HUES6 (cell line): ENCODE results near the gene CLEC11A.
"Not testable (repeated sequence)": the region's sequence is repeated elsewhere in the genome, so short reads cannot be mapped to it uniquely, and the experiment has no call there.

ENCODE experiments used
- H3K27ac ChIP-seq: 2 replicates; pipeline ENCODE4 v1.7.0; 2013; ENCODE audit warnings: low read depth, mild to moderate bottlenecking, low read length, inconsistent platforms
- H3K27me3 ChIP-seq: 2 replicates; pipeline ENCODE4 v1.6.1; 2013; ENCODE audit warnings: low read length; ENCODE audit not compliant: control insufficient read depth, insufficient read depth
- H3K36me3 ChIP-seq: 2 replicates; pipeline ENCODE4 v1.6.1; 2013; ENCODE audit warnings: low read length; ENCODE audit not compliant: control insufficient read depth, insufficient read depth
- H3K4me1 ChIP-seq: 2 replicates; pipeline ENCODE4 v1.6.1; 2013; ENCODE audit warnings: low read length; ENCODE audit not compliant: control insufficient read depth, insufficient read depth
- H3K4me3 ChIP-seq: 2 replicates; pipeline ENCODE4 v1.5.1; 2013; ENCODE audit warnings: low read depth, low read length
- H3K9ac ChIP-seq: one replicate; pipeline ENCODE4 v1.6.1; 2013; ENCODE audit warnings: mild to moderate bottlenecking, low read length
- H3K9me3 ChIP-seq: 2 replicates; pipeline ENCODE4 v1.6.1; 2013; ENCODE audit warnings: low read depth, low read length; ENCODE audit not compliant: control insufficient read depth, insufficient read depth

Gene CLEC11A

GRCh38 chr19:50766746-50767145 is 43.6 kb downstream of the CLEC11A start:
- not testable (repeated sequence) for H3K4me3 ChIP-seq, H3K27ac ChIP-seq, H3K27me3 ChIP-seq, H3K4me1 ChIP-seq, H3K9ac ChIP-seq, H3K36me3 ChIP-seq, H3K9me3 ChIP-seq

GRCh38 chr19:50767263-50767662 is 44.1 kb downstream of the CLEC11A start:
- not testable (repeated sequence) for H3K9me3 ChIP-seq, H3K27ac ChIP-seq, H3K4me3 ChIP-seq, H3K27me3 ChIP-seq, H3K4me1 ChIP-seq, H3K9ac ChIP-seq, H3K36me3 ChIP-seq

GRCh38 chr19:50768277-50768676 is 45.1 kb downstream of the CLEC11A start:
- H3K36me3 ChIP-seq, result no peaks in the 10 kb centered on the region
- H3K9ac ChIP-seq, result no peak overlapping the region
- H3K4me3 ChIP-seq, result no peak overlapping the region
- no peaks in the 10 kb centered on the region for H3K27me3 ChIP-seq
- H3K27ac ChIP-seq, result no peak overlapping the region
- no peaks in the 10 kb centered on the region for H3K4me1 ChIP-seq
- peaks cover 3% of the 10 kb centered on the region; the same call in 1 of the 2 replicates for H3K9me3 ChIP-seq

- not testable (repeated sequence) for H3K27me3 ChIP-seq, H3K9ac ChIP-seq, H3K4me1 ChIP-seq, H3K4me3 ChIP-seq, H3K27ac ChIP-seq, H3K36me3 ChIP-seq, H3K9me3 ChIP-seq
These were observed 47.0 kb downstream of the CLEC11A start, which contains the start of gene GPR32 for GRCh38 chr19:50770164-50770563. TSS of gene GPR32 (plus strand) at chr19:50770464. CDS start at chr19:50770601, 137 bp downstream.

- peaks cover 3% of the 10 kb centered on the region; the same call in 1 of the 2 replicates for H3K9me3 ChIP-seq
- H3K4me3 ChIP-seq, result no peak overlapping the region
- no peaks in the 10 kb centered on the region for H3K36me3 ChIP-seq
- no peaks in the 10 kb centered on the region for H3K4me1 ChIP-seq
- H3K27me3 ChIP-seq, result peaks cover 4% of the 10 kb centered on the region; the same call in 1 of the 2 replicates
- no peak overlapping the region for H3K9ac ChIP-seq
- H3K27ac ChIP-seq, result no peak overlapping the region
These were observed 47.7 kb downstream of the CLEC11A start for GRCh38 chr19:50770888-50771287.

GRCh38 chr19:50772476-50772875 is 49.3 kb downstream of the CLEC11A start:
- H3K9me3 ChIP-seq, result peaks cover 3% of the 10 kb centered on the region; the same call in 1 of the 2 replicates
- no peak overlapping the region for H3K9ac ChIP-seq
- H3K27ac ChIP-seq, result no peak overlapping the region
- H3K4me3 ChIP-seq, result no peak overlapping the region
- peaks cover 13% of the 10 kb centered on the region for H3K27me3 ChIP-seq
- peaks cover under 1% of the 10 kb centered on the region; the same call in 1 of the 2 replicates for H3K4me1 ChIP-seq
- no peaks in the 10 kb centered on the region for H3K36me3 ChIP-seq

- peaks cover 17% of the 10 kb centered on the region for H3K27me3 ChIP-seq
- not testable (repeated sequence) for H3K4me3 ChIP-seq, H3K9me3 ChIP-seq, H3K36me3 ChIP-seq, H3K27ac ChIP-seq, H3K4me1 ChIP-seq, H3K9ac ChIP-seq
These were observed 49.7 kb downstream of the CLEC11A start for GRCh38 chr19:50772912-50773311.

GRCh38 chr19:50773454-50773853 is 50.3 kb downstream of the CLEC11A start:
- H3K4me3 ChIP-seq, H3K36me3 ChIP-seq, H3K9me3 ChIP-seq, H3K27ac ChIP-seq, H3K4me1 ChIP-seq, H3K9ac ChIP-seq: not testable (repeated sequence)
- peaks cover 23% of the 10 kb centered on the region for H3K27me3 ChIP-seq
